ENCODE measurements around the gene PACRG.
"Not testable (repeated sequence)": the region's sequence is repeated elsewhere in the genome, so short reads cannot be mapped to it uniquely, and the experiment has no call there.

The PACRG gene

DNA sequence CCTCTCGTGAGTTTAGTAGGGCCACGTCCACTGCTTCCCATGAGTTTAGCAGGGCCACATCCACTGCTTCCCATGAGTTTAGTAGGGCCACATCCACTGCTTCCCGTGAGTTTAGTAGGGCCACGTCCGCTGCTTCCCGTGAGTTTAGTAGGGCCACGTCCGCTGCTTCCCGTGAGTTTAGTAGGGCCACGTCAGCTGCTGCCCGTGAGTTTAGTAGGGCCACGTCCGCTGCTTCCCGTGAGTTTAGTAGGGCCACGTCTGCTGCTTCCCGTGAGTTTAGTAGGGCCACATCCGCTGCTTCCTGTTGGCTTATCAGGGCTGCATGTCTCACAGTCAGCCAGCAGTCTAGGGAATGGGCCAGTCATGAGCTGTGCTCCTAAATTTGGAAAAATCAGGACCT lies 573.1 kb downstream of the PACRG start:
- DNase-seq, result no peak

DNA sequence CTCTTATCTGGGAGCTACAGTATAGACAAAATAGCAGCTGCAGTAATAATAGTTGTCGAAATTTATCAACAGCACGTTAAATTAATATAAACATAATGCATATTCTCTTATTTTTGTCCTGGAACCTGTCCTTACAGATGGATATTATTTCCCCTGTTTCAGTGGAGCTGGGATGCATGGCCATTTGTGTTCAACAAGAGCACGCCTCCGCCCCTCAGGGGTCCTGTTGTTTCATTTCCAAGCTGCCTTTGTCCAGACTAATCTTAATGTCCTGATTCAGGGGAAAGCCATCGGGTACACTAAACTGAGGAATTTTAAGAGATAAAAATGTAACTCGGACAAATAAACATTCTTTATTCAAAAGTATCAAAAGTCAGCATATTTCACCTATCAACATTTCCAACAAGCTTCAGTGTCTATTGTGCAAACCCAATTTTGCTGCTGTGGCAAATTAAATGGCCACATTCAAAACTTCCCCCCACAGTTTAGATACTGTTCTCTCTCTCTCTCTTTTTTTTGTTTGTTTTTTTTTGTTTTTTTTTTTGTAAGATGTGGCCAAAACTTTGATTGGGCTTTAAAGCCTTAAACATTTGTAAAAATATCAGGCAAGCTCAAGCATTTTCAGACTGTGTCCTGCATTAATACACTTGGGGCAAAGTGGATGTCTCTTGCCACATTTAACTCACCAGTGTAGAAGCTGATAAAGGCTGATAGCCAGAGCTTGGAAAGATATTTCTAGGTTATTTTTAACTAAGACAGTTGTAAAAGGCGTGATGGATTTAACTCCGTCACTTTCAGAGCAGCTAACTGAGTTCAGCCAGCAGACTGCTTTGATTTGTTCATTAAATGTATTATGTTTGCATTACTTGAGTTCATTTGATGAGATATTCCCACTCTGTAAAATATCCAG lies 574.2 kb downstream of the PACRG start:
- DNase-seq, result no peak

DNA sequence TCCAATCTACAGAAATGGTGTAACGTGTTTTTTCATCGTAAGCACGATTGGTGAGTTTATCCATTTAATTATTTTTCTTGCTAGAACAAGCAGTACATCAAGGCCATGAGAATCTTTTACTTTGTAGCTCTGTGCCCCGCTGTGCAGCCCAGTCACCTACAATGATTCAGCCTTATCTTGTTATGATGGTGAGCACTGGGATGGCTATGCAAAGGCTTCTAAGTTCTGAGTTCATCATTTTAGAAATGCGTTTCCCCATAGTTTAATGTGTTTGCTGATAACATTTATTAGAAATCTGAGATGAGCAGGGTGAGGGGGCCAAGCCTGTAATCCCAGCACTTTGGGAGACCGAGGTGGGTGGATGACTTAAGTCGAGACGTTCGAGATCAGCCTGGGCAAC lies 575.0 kb downstream of the PACRG start:
- no peak for DNase-seq

DNA sequence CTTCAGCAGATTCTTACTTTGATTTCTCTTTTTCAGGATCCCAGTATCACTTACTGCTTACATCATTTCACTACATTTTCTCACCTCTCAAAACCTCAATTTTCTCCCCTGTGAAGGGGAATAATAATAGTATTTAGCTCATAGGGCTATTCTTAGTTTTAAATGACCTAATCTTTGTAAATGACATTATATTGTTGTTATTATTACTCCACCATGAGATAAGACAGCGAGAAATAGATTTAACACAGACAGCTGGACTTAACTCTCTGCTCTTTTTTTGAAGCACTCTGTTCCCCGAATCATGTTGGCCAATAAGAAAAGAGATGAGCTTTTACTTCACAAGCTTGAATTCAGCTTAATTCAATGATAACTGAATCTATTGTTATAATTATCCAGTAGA lies 578.2 kb downstream of the PACRG start:
- no peak for DNase-seq

DNA sequence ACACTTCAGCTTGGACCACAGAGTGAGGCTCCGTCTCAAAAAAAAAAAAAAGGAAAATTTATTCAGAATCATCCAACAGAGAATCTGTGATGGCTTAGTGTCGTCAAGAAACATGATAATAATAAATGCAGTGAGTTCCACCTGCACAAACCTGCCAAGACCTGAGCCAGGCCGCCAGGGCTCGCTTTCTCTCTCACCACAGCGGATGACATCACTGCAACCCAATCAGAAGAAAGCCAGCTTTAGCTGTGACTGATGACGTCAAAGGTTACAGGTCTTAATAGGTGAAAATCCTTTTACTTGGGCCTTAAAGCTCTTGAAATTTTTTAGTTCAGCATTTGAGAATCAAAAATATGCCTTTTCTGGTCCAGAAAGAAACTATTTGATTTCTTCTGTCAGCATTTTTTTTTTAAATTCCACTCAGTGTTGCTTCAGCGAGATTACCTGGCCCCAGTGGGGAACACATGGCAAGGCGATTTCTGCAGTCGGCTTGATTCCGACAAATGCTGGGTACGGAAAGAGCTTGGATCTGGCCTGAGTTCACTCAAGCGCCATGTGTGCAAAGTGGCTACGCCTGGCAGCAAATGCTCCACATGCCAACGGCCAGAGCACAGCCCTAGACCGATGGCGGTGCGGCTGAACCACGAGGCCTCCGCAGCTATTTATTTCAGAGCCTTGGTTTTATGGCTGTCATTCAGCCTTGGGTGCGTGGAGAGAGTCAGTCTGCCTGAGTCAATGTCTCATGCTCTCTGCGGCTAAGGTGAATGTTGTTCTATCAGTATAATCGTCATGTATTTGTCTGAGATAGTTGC lies 581.1 kb downstream of the PACRG start:
- DNase-seq, result no peak

DNA sequence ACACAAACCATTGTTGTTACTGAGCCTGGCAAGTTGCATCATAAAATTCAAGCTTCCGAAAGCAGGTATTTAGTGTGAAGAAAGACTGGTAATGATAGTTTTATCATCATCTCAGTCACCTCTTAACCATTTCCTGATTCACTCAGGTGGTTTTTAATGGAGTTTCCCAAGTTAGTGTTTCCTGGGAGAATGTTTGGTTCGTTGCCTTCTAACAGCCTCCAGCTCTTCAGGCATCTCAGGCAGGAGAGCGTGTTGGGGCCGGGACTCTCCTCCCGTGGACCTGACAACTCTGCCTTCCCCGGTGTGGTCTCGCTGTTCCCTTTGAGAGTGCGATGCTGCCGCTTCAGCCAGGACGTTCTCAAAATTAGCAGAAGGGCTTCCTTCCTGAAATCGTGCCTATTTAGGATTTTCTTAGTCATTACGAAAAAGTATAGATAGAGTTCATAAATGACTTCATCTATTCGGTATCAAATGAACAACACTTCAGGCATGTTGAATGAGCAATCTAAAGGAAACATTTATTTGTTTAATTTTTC lies 581.8 kb downstream of the PACRG start:
- DNase-seq, result no peak

DNA sequence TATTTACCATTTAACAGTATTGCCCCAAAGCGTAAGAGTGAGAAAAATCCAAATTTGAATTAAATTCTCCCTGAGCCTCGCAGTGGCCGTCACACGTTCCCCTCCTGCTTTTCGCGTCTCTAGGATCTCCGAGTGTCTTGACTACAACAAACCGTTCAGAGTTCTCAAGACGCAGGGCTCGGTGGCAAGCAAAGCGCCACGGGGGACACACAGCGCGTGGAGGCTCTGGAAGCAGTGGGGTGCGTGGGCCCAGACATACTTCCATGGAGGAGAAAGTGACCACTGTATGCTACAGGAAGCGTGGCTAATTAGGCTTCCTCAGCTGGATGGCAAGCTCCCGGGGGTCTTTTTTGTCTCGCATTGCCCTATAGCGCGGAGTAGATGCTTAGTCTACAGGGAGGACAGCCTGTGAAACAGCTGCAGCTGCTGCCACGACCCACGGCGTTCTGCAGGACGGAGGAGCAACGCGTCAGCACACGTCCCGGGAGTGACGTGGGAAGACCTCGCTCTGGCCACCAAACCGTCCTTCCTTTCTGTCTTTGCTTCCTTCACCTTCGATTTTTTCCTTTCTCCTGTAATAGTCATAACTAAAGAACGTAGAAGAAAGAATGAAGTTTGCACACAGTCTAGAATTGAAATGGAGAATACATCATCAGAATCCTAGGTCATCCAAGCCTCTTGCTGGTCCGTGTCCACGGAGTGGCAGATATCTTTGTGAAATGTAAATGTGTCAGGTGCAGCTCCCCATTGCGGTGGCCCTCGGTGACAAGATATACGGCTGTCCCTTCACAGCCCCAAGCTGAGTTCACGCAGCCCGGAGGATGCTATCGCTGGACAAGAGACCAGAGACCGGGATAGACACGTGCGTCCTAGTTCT lies 582.6 kb downstream of the PACRG start:
- no peak for DNase-seq

DNA sequence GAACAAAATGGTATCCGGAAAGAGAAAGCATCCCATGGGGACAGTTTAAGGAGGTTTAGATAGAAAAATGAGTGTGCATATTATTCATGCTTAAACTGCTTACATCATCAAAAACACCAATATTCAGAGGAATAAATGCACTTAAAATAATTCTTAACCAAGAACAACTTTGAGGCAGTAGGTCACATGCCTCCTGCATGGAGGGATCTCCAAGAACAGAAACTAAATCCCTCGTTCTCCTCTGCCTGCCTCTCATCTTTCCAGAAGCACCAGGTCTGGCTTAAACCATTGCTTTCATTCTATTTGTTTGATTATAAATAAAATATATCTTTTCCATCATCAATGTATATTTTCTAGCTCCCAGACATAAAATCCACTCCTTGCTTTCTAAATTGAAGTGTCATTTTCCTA lies 583.2 kb downstream of the PACRG start:
- DNase-seq, result no peak

DNA sequence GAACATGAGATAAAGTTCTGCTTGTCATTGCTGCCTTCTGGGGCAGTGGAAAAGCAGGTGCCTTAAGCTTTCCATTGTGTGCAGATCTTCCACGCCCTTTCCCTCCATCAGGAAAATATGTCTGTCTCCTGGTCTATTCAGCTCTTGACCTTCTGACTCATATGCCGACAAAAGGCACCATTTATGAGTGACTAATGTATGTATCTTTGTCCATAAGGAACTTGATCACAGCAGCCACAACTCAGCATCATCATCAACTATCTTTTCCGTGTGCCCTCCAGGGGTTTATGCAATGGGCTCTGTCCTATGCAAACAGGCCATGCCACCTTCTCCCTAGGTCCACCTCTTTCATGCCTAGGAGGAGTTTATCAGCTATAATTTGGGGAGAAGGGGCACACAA lies 584.1 kb downstream of the PACRG start:
- no peak for DNase-seq

DNA sequence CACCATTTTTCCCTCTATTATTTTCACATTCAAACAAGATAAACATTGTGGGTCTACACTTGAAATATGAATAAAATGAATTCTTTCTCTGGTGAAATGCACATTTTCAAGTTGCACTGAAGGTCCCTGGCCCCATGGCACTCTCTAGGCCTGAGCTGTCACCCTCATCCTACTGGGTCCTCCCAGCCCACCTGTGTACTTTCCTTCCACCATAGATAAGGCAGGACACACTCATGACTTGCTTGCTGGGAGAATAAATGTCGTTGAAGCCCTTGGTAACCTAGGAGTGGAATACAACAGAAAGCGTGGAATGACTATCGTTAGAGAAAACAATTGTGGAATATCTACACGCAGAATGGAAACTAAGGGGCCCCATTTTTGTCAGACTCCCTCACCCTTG lies 585.8 kb downstream of the PACRG start:
- DNase-seq, result no peak

DNA sequence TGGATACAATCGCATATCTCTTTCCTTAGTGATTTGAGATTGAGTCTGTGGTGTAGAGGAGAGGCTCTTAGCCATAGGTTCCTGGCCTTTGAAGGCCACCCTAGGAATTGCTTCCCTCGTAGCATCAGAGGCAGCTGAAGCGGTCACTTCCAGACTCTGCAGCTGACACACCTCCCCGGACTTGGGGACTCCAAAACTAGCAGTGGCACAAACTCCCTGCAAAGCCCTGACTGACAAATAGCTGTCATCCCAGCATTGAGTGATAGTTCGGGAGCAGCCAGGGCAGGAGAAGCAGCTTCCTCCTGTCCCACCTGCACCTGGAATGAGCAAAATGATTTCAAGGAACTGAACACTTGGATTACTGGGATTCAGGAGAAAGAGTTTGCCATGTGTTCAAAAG lies 586.2 kb downstream of the PACRG start:
- DNase-seq, result no peak

DNA sequence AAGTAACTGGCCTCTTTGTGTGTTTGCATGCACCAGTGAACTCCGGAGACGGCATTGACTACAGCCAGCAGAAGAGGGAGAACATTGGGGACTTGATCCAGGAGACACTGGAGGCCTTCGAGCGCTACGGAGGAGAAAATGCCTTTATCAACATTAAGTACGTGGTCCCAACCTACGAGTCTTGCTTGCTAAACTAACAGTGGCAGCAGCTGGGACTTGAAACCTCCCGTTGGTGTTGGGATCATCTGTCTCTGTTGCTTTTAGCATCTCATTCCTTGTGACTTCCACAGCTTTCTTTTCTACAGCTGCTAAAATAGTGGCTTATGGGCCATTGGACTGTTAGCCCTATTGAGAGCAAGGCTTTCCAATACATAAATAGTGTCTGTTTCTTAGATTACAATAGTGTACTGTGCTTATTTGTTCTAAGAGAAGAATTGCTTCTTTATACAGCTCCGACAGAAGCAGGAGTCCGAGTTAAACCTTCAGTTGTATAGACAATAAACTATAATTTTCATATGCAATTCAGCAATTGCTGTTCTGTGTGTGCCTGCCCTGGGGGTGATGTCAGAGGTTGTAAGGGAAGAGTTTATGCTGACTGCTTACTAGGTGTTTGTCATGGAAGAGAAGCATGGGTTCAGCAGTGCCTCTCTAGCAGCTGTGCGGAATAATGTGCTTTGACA lies 587.2 kb downstream of the PACRG start:
- DNase-seq, result no peak

DNA sequence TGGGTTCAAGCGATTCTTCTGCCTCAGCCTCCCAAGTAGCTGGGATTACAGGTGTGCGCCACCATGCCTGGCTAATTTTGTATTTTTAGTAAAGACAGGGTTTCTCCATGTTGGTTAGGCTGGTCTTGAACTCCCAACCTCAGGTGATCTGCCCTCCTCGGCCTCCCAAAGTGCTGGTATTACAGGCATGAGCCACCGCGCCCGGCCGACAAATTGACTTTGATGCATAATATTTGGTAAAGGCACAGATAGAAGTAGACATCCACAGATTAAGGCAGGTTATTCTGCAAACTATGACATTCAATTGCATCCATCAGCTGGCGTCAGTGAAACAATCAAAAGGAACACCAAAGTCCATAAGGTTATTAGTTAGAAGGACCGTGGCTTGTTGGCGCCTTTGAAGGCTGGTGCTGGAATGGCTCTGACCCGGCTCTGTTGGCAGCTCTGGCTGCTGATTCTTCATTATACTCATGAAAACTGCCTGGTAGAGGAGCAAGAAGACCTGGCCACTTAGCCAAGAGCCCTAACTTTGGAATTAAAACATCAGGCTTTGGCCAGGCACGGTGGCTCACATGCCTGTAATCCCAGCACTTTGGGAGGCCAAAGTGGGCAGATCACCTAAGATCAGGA lies 589.2 kb downstream of the PACRG start:
- not testable (repeated sequence) for DNase-seq

DNA sequence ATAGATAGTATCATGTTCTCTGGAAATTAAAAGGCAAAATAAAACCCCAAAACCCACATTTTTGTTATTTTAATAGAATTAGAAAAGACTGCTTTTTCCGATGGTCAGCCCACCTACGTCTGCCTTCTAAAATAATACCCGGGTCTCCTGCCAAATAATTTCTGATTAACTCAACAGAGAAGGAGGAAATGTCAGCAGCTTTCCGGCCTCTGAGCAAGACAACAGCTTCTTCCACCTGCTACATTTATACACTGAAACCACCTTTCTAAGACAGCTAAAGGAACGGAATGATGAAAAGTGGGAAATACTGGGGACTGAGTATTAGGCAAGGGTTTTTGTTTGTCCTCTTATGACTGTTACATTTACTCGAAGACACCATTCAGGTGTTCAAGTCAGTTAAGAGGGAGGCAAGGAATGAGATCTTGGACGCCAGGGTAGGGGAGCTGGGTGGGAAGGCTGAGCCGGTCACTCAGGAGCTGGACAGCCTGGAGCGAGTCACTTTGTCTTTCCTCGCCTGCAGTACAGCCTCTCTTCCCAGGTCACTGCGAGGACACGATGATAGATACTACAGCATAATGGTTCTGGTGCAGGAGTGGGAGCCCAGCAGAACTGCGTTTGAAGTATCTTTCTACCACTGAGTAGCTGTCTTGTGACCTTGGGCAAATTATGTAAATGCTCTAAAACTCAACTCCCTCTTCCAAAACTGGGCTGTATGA lies 590.5 kb downstream of the PACRG start:
- no peak for DNase-seq

DNA sequence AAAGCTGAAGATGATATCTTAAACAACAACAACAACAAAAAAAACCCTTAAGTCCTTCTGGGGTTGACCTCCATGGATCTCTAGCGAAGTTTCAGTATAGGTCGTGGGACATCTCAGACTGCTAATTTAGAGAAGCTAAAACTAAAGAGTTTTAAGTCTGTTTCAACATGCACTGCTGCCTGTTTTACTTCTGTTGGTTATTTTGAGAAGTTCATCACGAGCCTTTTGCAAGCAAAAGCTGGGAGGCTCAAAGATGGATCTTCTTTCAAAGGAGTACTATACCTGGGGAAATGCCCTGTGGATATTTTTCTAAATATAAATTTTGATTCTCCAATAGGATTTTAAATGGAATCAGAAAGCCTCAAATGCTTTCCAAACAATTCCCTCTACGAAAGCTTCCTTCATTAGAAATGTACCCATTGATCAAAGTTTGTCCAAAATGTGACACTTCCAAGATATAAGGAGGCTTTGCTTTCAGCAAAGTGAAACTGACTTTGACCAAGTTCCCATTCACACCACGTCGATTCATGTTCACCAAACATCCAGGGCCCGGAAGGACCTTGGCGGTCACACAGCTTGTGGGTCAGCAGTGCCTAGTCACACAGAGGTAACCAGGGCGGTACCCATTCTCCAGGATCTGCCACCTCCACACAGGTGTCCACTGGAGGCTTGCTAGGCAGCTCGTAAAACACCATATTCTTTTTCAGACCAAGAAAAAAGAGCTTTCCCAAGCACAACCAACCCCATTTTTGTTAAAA lies 592.0 kb downstream of the PACRG start:
- DNase-seq, result no peak

DNA sequence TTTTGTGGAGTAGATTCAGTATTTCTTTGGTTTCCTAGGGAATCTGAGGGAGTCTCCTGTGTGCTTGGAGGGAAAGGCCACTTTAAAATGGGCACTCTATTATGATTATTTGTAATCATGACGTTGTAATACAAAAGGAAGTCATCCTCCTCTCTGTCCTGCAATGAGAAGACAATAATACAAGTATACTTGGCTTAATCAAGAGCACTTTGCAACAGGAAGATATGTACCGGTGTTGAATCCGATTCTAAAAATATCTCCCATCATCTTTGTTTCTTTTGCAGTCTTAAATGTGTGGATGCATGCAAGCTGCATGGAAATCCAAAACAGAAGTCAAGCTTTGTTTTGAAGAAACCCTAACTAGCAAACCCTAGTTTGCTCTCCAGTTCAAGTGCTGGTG lies 592.6 kb downstream of the PACRG start:
- DNase-seq, result no peak

DNA sequence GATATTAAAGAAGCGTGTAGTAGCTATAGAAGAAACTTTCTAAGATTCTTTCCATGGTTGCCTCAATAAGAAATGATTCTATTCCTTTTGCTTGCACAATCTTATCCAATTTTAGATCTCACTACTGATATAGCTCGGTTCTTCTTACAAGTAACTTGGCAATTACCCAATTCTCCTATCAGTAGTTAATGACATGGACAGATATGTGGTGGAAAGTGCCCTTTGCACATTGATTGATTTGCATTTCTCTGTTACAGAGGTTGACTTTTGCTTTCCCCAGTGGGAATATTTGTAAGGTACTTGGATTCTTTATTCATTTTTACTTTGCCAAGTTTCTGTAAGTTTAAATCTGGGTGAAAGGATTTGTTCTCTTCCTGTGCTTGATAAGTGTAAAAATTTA lies 593.0 kb downstream of the PACRG start:
- DNase-seq, result no peak

DNA sequence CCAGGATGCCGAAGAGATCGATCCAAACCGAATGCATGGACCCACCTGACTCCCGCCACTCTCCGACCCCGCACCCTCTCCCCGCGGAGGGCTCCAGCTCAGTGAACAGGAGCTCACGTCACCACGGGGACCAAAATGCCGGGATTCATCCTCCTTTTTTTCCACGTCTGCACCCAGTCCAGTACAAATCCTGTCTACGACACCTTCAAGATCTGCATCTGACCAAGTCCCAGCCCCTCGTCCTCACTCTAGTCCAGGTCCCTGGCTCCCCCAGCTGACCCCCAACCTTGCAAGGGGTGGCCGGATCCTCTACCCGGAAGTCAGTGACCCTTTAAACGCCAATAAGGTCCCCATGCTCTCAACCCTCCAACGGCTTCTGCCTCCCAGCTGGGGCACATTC lies 593.9 kb downstream of the PACRG start:
- no peak for DNase-seq

DNA sequence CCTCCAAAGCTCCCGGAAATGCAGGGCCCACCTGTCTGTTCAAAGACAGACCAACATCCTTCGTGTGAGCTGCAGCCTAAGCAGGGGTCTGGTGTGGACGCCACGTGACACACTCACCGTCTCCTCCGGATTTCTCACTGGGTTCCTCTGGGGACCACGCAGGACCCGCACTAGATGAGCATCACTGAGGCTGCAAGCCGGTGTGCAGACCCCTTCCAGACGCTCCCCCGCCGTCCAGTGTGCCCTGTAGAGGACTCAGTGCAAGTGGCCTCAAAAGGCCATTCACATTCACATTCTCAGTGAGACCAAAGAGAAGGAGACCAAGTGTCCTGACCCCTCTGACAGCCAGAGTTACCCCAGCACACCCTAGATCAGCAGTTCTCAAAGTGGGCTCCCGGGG lies 595.5 kb downstream of the PACRG start:
- no peak for DNase-seq

DNA sequence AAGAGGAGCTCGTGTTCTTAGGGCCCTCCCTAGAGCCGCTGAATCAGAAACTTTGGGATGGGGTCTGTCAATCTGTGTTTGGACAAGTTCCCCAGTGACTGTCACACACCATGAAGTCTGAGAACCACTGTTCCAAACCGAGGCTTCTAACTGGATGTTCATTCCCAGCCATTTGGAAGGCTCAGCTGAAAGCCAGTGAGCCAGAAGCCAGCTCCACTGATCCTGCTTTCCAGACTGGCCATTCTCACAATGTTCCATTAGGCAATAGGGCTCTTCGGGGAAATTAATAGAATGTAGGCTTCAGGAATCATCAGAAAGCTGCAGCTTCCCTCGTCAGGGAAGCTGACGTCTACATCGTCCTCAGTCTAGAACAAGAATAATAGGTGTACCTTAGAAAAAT lies 595.9 kb downstream of the PACRG start:
- no peak for DNase-seq
